ENCODE results near the gene MVB12B. TPM values are rescaled to one million over a fixed set of nuclear protein-coding genes. Genes with fewer than 3 reads are reported as not detected.
"Not testable (repeated sequence)": the region's sequence is repeated elsewhere in the genome, so short reads cannot be mapped to it uniquely, and the experiment has no call there.

The MVB12B gene
- total RNA-seq, 4 donors from 2014 or later = 27.2 to 36.9 (median 33.2) TPM

DNA sequence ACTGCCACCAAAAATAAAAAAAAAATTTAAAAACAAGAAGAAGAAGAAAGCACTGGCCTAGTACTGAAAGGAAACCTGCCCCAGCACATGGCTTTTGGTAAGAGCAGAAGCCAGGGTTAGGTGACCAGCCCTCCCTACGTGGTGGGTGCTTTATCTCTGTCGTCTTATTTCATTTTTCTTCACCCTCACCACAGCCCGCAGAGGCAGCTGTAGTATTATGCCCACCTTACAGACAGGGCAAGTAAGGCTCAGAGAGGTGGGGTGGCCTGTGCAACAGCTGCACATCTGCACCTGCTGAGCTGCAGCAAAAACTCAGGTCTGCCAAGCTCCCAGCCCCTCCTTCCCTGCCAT is 146.3 kb downstream of the MVB12B start:
- 86 to 95% methylated on average over 3 of the region's 3 CpGs for WGBS, 2 donors
- peak overlapping the region in 1 of 4 donors; percentile 9 for H3K27ac ChIP-seq
- H3K4me3 ChIP-seq = no peak overlapping the region
- H3K36me3 ChIP-seq = peaks cover 0 to 17% (median 0%) of the 10 kb centered on the region in 3 donors
- peaks cover 0 to 50% (median 26%) of the 10 kb centered on the region in 4 donors for H3K4me1 ChIP-seq
- no peaks in the 10 kb centered on the region for H3K9me3 ChIP-seq
- no peak for TF ChIP-seq EP300 (IDR thresholded peaks at IDR 0.05)
- no peak for TF ChIP-seq POLR2A (IDR thresholded peaks at IDR 0.05)
- no peak for TF ChIP-seq CTCF (IDR thresholded peaks at IDR 0.05)
- DNase-seq (ENCODE audit: low spot score in 2 of 2) = no peak
- H3K27me3 ChIP-seq = no peaks in the 10 kb centered on the region

- Histone ChIP-seq H3K27ac (no peak overlapping the region), H3K9me3 (no peaks in the 10 kb centered on the region), H3K36me3 (peaks cover 0 to 18% (median 0%) of the 10 kb centered on the region in 3 donors), H3K4me1 (peaks cover 0 to 39% (median 22%) of the 10 kb centered on the region in 4 donors), H3K4me3 (no peak overlapping the region), H3K27me3 (no peaks in the 10 kb centered on the region)
- TF ChIP-seq CTCF (IDR thresholded peaks at IDR 0.05) (no peak), POLR2A (IDR thresholded peaks at IDR 0.05) (no peak), EP300 (IDR thresholded peaks at IDR 0.05) (no peak)
- DNase-seq (ENCODE audit: low spot score in 2 of 2) = no peak
- WGBS, 2 donors = 67 to 78% methylated on average over 7 of the region's 7 CpGs
Measured at GRCh38 chr9:126474206-126474765, 147.7 kb downstream of the MVB12B start.

DNA sequence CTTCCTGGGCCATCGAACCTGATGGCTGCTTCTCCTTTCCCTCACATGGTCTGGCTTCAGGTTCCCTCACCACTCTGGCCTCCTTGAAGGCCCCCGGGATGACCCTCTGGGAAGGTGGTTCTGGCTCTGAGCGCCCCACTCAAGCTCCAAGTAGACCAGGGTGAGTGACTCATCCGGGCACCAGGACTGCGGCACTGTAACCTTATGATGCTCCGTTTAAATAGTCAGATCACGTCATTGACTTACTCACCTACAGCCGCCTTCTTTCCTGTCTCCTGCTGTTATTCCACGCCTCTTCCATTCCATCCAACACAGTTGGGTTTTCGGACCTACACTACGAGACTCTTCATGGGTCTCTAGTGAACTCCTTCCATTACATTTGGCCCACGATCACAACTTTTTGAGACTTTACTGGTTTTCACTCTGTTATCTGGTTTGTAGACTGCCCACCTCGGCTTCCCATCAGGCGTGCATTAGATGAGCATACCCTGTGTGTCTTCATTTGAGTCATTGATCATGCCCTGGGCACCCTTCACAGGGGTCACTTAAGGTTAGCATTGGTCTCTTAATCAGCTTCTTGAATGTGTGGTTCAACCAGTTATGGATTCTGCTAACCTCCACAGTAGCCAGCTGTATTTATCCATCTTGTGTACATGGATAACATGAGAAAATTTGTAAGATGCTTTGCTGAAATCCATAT is 148.3 kb downstream of the MVB12B start:
- 96 to 98% methylated on average over 14 of the region's 14 CpGs for WGBS, 2 donors
- H3K36me3 ChIP-seq = peaks cover 0 to 23% (median 0%) of the 10 kb centered on the region in 3 donors
- no peaks in the 10 kb centered on the region for H3K27me3 ChIP-seq
- peaks cover 0 to 33% (median 18%) of the 10 kb centered on the region in 4 donors for H3K4me1 ChIP-seq
- no peak overlapping the region for H3K4me3 ChIP-seq
- no peaks in the 10 kb centered on the region for H3K9me3 ChIP-seq
- H3K27ac ChIP-seq = no peak overlapping the region
- DNase-seq (ENCODE audit: low spot score in 2 of 2) = no peak
- TF ChIP-seq EP300 (IDR thresholded peaks at IDR 0.05) = no peak
- TF ChIP-seq POLR2A (IDR thresholded peaks at IDR 0.05) = no peak
- TF ChIP-seq CTCF (IDR thresholded peaks at IDR 0.05) = no peak

DNA sequence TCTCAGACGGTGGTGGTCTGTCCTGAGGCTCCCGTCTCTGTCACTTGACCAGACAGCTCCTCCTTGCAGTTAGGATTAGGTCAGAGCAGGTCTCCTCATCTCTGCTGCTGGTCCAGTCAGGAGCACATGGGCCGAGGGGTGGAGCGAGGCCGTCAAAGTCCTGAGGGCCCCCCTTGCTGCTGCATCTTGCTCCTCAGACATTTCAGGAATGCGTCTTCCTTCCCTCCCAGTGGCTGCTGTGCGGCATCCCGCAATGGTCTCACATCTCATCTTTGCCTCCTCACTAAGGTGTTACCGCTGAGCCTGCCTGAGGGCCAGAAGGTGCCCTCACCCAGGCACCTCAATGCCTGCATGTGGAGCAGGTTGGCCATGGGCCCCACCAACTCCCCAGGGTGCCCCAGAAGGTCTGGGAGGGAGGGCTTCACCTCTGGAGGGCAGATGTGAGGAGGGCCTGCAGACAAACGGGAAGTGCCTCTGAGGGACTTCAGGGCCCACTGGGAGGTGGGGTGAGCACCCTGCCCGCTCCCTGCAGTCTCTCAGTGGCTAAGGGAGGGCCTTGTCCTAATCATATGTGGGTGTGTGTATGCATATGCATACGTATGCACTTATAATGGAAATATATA is 149.4 kb downstream of the MVB12B start:
- peaks cover 0 to 22% (median 13%) of the 10 kb centered on the region in 4 donors for H3K4me1 ChIP-seq
- DNase-seq (ENCODE audit: low spot score in 2 of 2) = no peak
- H3K27ac ChIP-seq = no peak overlapping the region
- H3K36me3 ChIP-seq = peaks cover 0 to 34% (median 0%) of the 10 kb centered on the region in 3 donors
- H3K4me3 ChIP-seq = no peak overlapping the region
- 79 to 86% methylated on average over 9 to 10 of the region's 12 CpGs for WGBS, 2 donors
- no peaks in the 10 kb centered on the region for H3K9me3 ChIP-seq
- H3K27me3 ChIP-seq = no peaks in the 10 kb centered on the region
- no peak for TF ChIP-seq CTCF (IDR thresholded peaks at IDR 0.05)
- no peak for TF ChIP-seq EP300 (IDR thresholded peaks at IDR 0.05)
- no peak for TF ChIP-seq POLR2A (IDR thresholded peaks at IDR 0.05)

DNA sequence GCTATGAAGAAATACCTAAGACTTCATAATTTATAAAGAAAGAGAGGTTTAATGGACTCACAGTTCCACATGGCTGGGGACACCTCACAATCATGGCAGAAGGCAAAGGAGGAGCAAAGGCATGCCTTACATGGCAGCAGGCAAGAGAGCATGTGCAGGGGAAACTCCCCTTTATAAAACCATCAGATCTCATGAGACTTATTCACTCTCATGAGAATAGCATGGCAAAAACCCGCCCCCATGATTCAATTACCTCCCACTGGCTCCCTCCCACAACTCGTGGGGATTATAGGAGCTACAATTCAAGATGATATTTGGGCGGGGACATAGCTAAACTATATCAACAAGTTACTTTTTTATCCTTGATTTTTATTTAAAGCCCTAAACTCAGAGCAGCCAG is 150.8 kb downstream of the MVB12B start:
- H3K27ac ChIP-seq; H3K4me3 ChIP-seq; H3K27me3 ChIP-seq; H3K9me3 ChIP-seq; DNase-seq (ENCODE audit: low spot score in 2 of 2): not testable (repeated sequence)
- Histone ChIP-seq H3K4me1 (peaks cover 0 to 17% (median 3%) of the 10 kb centered on the region in 4 donors), H3K36me3 (peaks cover 0 to 46% (median 0%) of the 10 kb centered on the region in 3 donors)
- 71 to 77% methylated on average over 3 of the region's 3 CpGs for WGBS, 2 donors

Data from tibial nerve (tissue), 4 donors.